Uterus (tissue), 4 donors: ENCODE results near the gene CYSTM1. TPM values are rescaled to one million over a fixed set of nuclear protein-coding genes. Genes with fewer than 3 reads are reported as not detected.

Experiments
- DNase-seq, 2 donors: peaks; one replicate each; pipeline ENCODE4 v3.0.0-alpha.2; 2019 to 2020
- H3K27ac ChIP-seq, 2 donors: fragments of 200-600 bp; sonication (generic); 1 replicate in 1 of 2; 2 replicates in 1 of 2; pipeline ENCODE4 v1.5.1; 2016 to 2018
- H3K27me3 ChIP-seq, 2 donors: fragments of 200-600 bp; sonication (generic); one replicate each; pipeline ENCODE4 v1.5.1; 2018 to 2019; ENCODE audit warnings: control low read depth in 1 of 2
- H3K36me3 ChIP-seq, 2 donors: fragments of 200-600 bp; sonication (generic); one replicate each; pipeline ENCODE4 v1.5.1; 2019; ENCODE audit warnings: control low read depth in 1 of 2
- H3K4me1 ChIP-seq, 2 donors: fragments of 200-600 bp; sonication (generic); one replicate each; pipeline ENCODE4 v1.5.1; 2018 to 2019; ENCODE audit warnings: control low read depth in 1 of 2
- H3K4me3 ChIP-seq, 2 donors: fragments of 200-600 bp; sonication (generic); 1 replicate in 1 of 2; 2 replicates in 1 of 2; pipeline ENCODE4 v1.5.1; 2018 to 2019; ENCODE audit warnings: mild to moderate bottlenecking in 1 of 2
- H3K9me3 ChIP-seq, 2 donors: fragments of 200-600 bp; sonication (generic); one replicate each; pipeline ENCODE4 v1.5.1; 2019; ENCODE audit warnings: control low read depth in 1 of 2
- CTCF ChIP-seq, 4 experiments: fragments of 200-600 bp in 2 of 4; fragments of 450-650 bp in 2 of 4; sonication (generic) in 2 of 4; IDR thresholded peaks; one replicate each; pipeline ENCODE4 v1.5.1; 2016 to 2019; ENCODE audit warnings: antibody characterized with exemption in 4 of 4, mild to moderate bottlenecking in 2 of 4, moderate library complexity in 1 of 4
- POLR2A ChIP-seq, 2 donors: fragments of 450-650 bp; IDR thresholded peaks; one replicate each; pipeline ENCODE4 v1.6.1; 2016; ENCODE audit warnings: antibody characterized with exemption in 2 of 2, mild to moderate bottlenecking in 1 of 2, moderate library complexity in 1 of 2
- intact Hi-C: fragments of 100-400 bp; cut with DNase I; formaldehyde crosslinking; loops from one replicate; pipeline ENCODE4 v1.15.1; 2023; ENCODE audit warnings: low total_unique reads
- total RNA-seq, 4 donors: library from RNA; depleted of rRNA in 3 of 4; stranded (reverse); fragments of >200 nt in 3 of 4; gene quantifications; one replicate each; pipeline versions ENCODE4 v1.1.0 to v1.2.4, GENCODE V29; 2014 to 2023
- donor health status: DM: yes; HTN: yes; CAD: no.

Gene CYSTM1
- total RNA-seq, 4 donors from 2014 or later, result 4.4 to 76.8 (median 45.3) TPM

GRCh38 chr5:140176031-140176387 is 1.0 kb downstream of the CYSTM1 start:
- peak overlapping the region; percentile 97 to 99 for H3K4me3 ChIP-seq
- no peaks in the 10 kb centered on the region for H3K27me3 ChIP-seq
- TF ChIP-seq CTCF (IDR thresholded peaks at IDR 0.05), result no peak
- TF ChIP-seq POLR2A (IDR thresholded peaks at IDR 0.05), result no peak
- no peaks in the 10 kb centered on the region for H3K4me1 ChIP-seq
- H3K9me3 ChIP-seq, result no peaks in the 10 kb centered on the region
- no peak for DNase-seq
- H3K27ac ChIP-seq, result peak overlapping the region; percentile 98
- intact Hi-C loops, result no loop called here
- H3K36me3 ChIP-seq, result no peaks in the 10 kb centered on the region

DNA sequence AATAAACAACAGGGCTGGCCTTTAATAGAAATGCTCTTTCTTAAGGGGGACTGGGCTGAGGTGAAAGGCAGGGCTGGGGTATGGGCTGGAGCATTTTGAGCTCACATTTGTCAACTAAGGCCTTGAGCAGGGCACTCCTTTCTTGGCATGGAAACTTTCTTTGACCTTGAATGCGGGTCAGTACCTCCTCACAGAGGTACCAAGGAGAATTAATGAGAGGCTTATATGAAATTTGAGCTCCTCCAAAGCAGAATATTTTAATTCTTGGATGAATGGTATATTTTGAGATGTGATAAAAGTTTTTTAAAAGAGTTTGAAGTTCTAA is 3.1 kb downstream of the CYSTM1 start:
- intact Hi-C loops, result no loop called here
- Histone ChIP-seq H3K4me1 (no peaks in the 10 kb centered on the region), H3K4me3 (no peak overlapping the region), H3K9me3 (no peaks in the 10 kb centered on the region), H3K27ac (peak overlapping the region; percentile 66 to 84), H3K36me3 (no peaks in the 10 kb centered on the region), H3K27me3 (no peaks in the 10 kb centered on the region)
- TF ChIP-seq POLR2A (IDR thresholded peaks at IDR 0.05), result no peak
- TF ChIP-seq CTCF (IDR thresholded peaks at IDR 0.05), result no peak
- no peak for DNase-seq

- TF ChIP-seq POLR2A (IDR thresholded peaks at IDR 0.05) (no peak), CTCF (IDR thresholded peaks at IDR 0.05) (no peak)
- H3K36me3 ChIP-seq, result no peaks in the 10 kb centered on the region
- no peaks in the 10 kb centered on the region for H3K27me3 ChIP-seq
- no peaks in the 10 kb centered on the region for H3K4me1 ChIP-seq
- H3K4me3 ChIP-seq, result no peak overlapping the region
- H3K9me3 ChIP-seq, result no peaks in the 10 kb centered on the region
- no peak for DNase-seq
- H3K27ac ChIP-seq, result peak overlapping the region; percentile 66 to 84
- intact Hi-C loops, result no loop called here
These were observed 3.6 kb downstream of the CYSTM1 start for GRCh38 chr5:140178482-140179116.

GRCh38 chr5:140181002-140181483 is 6.1 kb downstream of the CYSTM1 start:
- intact Hi-C loops, result no loop called here
- H3K27me3 ChIP-seq, result no peaks in the 10 kb centered on the region
- no peaks in the 10 kb centered on the region for H3K9me3 ChIP-seq
- H3K27ac ChIP-seq, result peak overlapping the region; percentile 36 to 70
- H3K4me1 ChIP-seq, result no peaks in the 10 kb centered on the region
- H3K36me3 ChIP-seq, result no peaks in the 10 kb centered on the region
- no peak overlapping the region for H3K4me3 ChIP-seq
- DNase-seq, result no peak
- TF ChIP-seq CTCF (IDR thresholded peaks at IDR 0.05) (no peak), POLR2A (IDR thresholded peaks at IDR 0.05) (no peak)

GRCh38 chr5:140181525-140181924 is 6.5 kb downstream of the CYSTM1 start:
- DNase-seq, result no peak
- H3K4me3 ChIP-seq, result no peak overlapping the region
- intact Hi-C loops, result no loop called here
- no peaks in the 10 kb centered on the region for H3K27me3 ChIP-seq
- H3K27ac ChIP-seq, result peak overlapping the region; percentile 36 to 70
- TF ChIP-seq POLR2A (IDR thresholded peaks at IDR 0.05) (no peak), CTCF (IDR thresholded peaks at IDR 0.05) (no peak)
- no peaks in the 10 kb centered on the region for H3K9me3 ChIP-seq
- H3K36me3 ChIP-seq, result no peaks in the 10 kb centered on the region
- no peaks in the 10 kb centered on the region for H3K4me1 ChIP-seq
